SK-N-SH (cell line): Measurements from ENCODE around the gene TCTN2.

Source experiments
- EP300 ChIP-seq, 2 experiments: IDR thresholded peaks; 2 replicates each; pipeline versions ENCODE4 v1.4.0 to v1.6.1; 2012; ENCODE audit warnings: borderline replicate concordance in 1 of 2, low read depth in 1 of 2, low read length in 1 of 2
- GATA2 ChIP-seq: sonication (generic); formaldehyde crosslinking; IDR thresholded peaks from 2 replicates; pipeline ENCODE4 v1.5.0; 2020; ENCODE audit warnings: mild to moderate bottlenecking, missing genetic modification reagents
- NRF1 ChIP-seq: IDR thresholded peaks from 2 replicates; pipeline ENCODE4 v1.6.1; 2012; ENCODE audit warnings: low read depth, mild to moderate bottlenecking, low read length
- POLR2AphosphoS5 ChIP-seq: IDR thresholded peaks from 2 replicates; pipeline ENCODE4 v1.6.1; 2012; ENCODE audit warnings: low read depth, low read length
- RAD21 ChIP-seq: IDR thresholded peaks from 2 replicates; pipeline ENCODE4 v1.6.1; 2012; ENCODE audit warnings: mild to moderate bottlenecking, low read length
- RCOR1 ChIP-seq: fragments of 150-350 bp; IDR thresholded peaks from 2 replicates; pipeline ENCODE4 v1.6.1; 2017; ENCODE audit warnings: antibody characterized with exemption, low read length
- SMC3 ChIP-seq: IDR thresholded peaks from 2 replicates; pipeline ENCODE4 v1.6.1; 2012; ENCODE audit warnings: low read depth, low read length, improper control_type of control experiment
- TCF12 ChIP-seq: IDR thresholded peaks from 2 replicates; pipeline ENCODE4 v1.4.0; 2012
- ZBTB33 ChIP-seq: IDR thresholded peaks from 2 replicates; pipeline ENCODE4 v1.4.0; 2012; ENCODE audit warnings: low read depth, borderline replicate concordance
- TF ChIP-seq, protein P1 (sequence below): fragments of 200-600 bp; sonication (generic); IDR thresholded peaks from 2 replicates; pipeline ENCODE4 v1.6.1; 2017; ENCODE audit warnings: antibody characterized with exemption, mild to moderate bottlenecking, moderate library complexity
- TF ChIP-seq, protein P2 (sequence below): IDR thresholded peaks from 2 replicates; pipeline ENCODE4 v1.6.1; 2012; ENCODE audit warnings: mild to moderate bottlenecking, low read depth, low read length, moderate library complexity

DNA sequence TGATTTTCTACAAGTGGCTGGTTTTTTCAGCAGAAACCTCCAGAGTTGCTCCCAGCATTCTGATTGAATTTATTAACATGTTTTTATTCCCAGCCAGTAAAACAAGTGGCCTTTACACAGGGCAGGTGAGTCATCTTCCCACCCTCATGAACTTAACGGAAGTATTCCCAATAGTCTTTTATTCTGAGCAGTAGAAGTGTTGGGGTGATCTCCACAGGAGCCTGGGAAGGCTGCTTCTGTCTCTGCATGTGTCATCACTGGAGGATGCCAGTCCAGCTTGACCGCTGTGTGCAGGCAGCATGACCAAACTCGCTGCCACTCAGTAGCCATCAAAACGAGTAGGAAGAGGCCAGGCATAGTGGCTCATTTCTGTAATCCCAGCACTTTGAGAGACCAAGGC lies 77.7 kb downstream of the TCTN2 start:
- TF ChIP-seq, protein P1, sequence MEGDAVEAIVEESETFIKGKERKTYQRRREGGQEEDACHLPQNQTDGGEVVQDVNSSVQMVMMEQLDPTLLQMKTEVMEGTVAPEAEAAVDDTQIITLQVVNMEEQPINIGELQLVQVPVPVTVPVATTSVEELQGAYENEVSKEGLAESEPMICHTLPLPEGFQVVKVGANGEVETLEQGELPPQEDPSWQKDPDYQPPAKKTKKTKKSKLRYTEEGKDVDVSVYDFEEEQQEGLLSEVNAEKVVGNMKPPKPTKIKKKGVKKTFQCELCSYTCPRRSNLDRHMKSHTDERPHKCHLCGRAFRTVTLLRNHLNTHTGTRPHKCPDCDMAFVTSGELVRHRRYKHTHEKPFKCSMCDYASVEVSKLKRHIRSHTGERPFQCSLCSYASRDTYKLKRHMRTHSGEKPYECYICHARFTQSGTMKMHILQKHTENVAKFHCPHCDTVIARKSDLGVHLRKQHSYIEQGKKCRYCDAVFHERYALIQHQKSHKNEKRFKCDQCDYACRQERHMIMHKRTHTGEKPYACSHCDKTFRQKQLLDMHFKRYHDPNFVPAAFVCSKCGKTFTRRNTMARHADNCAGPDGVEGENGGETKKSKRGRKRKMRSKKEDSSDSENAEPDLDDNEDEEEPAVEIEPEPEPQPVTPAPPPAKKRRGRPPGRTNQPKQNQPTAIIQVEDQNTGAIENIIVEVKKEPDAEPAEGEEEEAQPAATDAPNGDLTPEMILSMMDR, result no peak
- TF ChIP-seq POLR2AphosphoS5 (no peak), GATA2 (CRISPR knock-in tag) (no peak), SMC3 (no peak), TCF12 (no peak), ZBTB33 (no peak), RAD21 (no peak), EP300 (IDR thresholded peaks at IDR 0.05; ENCODE audit: borderline replicate concordance in 1 of 2, low read depth in 1 of 2, low read length in 1 of 2) (no peak), RCOR1 (no peak), NRF1 (no peak)
- TF ChIP-seq, protein P2, sequence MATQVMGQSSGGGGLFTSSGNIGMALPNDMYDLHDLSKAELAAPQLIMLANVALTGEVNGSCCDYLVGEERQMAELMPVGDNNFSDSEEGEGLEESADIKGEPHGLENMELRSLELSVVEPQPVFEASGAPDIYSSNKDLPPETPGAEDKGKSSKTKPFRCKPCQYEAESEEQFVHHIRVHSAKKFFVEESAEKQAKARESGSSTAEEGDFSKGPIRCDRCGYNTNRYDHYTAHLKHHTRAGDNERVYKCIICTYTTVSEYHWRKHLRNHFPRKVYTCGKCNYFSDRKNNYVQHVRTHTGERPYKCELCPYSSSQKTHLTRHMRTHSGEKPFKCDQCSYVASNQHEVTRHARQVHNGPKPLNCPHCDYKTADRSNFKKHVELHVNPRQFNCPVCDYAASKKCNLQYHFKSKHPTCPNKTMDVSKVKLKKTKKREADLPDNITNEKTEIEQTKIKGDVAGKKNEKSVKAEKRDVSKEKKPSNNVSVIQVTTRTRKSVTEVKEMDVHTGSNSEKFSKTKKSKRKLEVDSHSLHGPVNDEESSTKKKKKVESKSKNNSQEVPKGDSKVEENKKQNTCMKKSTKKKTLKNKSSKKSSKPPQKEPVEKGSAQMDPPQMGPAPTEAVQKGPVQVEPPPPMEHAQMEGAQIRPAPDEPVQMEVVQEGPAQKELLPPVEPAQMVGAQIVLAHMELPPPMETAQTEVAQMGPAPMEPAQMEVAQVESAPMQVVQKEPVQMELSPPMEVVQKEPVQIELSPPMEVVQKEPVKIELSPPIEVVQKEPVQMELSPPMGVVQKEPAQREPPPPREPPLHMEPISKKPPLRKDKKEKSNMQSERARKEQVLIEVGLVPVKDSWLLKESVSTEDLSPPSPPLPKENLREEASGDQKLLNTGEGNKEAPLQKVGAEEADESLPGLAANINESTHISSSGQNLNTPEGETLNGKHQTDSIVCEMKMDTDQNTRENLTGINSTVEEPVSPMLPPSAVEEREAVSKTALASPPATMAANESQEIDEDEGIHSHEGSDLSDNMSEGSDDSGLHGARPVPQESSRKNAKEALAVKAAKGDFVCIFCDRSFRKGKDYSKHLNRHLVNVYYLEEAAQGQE, result no peak
